Naive thymus-derived CD4-positive, alpha-beta T cell (primary cell): ENCODE data around the gene ANKH. TPM values are rescaled to one million over a fixed set of nuclear protein-coding genes. Genes with fewer than 3 reads are reported as not detected.

Source experiments
- ATAC-seq: fragments of 150-1000 bp; cut with Tn5 transposase; 2 replicates; pipeline ENCODE4 v1.10.0; 2021; ENCODE audit warnings: mild to moderate bottlenecking, moderate library complexity
- CTCF ChIA-PET: fragments of 350-600 bp; sonication (Branson Sonifier 250); formaldehyde crosslinking; loops from one replicate; lab custom pipeline; 2021; ENCODE audit warnings: antibody characterized with exemption; lab: Charles Lee
- POLR2A ChIA-PET: fragments of 350-600 bp; sonication (Branson Sonifier 250); formaldehyde crosslinking; loops from one replicate; lab custom pipeline; 2021; ENCODE audit warnings: antibody characterized with exemption, inconsistent platforms; lab: Charles Lee
- DNase-seq, 9 donors: peaks; one replicate each; pipeline versions ENCODE4 v3.0.0 to v3.0.0-alpha.2; 2020 to 2022; ENCODE audit warnings: mixed read lengths in 1 of 9
- H3K27ac ChIP-seq: one replicate; pipeline ENCODE4 v1.7.0; 2013; ENCODE audit warnings: mild to moderate bottlenecking, low read depth, low read length, moderate library complexity
- H3K27me3 ChIP-seq, 2 donors: one replicate each; pipeline ENCODE4 v1.7.0; 2013; ENCODE audit warnings: low read length in 2 of 2, mild to moderate bottlenecking in 2 of 2, moderate library complexity in 2 of 2; ENCODE audit not compliant: control insufficient read depth in 2 of 2, insufficient read depth in 2 of 2
- H3K36me3 ChIP-seq, 3 experiments: 1 replicate in 2 of 3; 2 replicates in 1 of 3; pipeline ENCODE4 v1.7.0; 2013; ENCODE audit warnings: low read length in 3 of 3, mild to moderate bottlenecking in 3 of 3, moderate library complexity in 1 of 3; ENCODE audit not compliant: insufficient read depth in 3 of 3, control insufficient read depth in 2 of 3
- H3K4me1 ChIP-seq, 2 donors: one replicate each; pipeline ENCODE4 v1.7.0; 2013; ENCODE audit warnings: low read length in 2 of 2, mild to moderate bottlenecking in 2 of 2, moderate library complexity in 1 of 2; ENCODE audit not compliant: control insufficient read depth in 2 of 2, insufficient read depth in 2 of 2
- H3K4me3 ChIP-seq: 2 replicates; pipeline ENCODE4 v1.7.0; 2013; ENCODE audit warnings: mild to moderate bottlenecking, low read length
- H3K9me3 ChIP-seq, 3 experiments: 1 replicate in 2 of 3; 2 replicates in 1 of 3; pipeline ENCODE4 v1.7.0; 2013; ENCODE audit warnings: low read length in 3 of 3; ENCODE audit not compliant: control insufficient read depth in 2 of 3
- H3K27ac Mint-ChIP-seq, 9 donors: one replicate each; pipeline ENCODE4 v1.8.0; 2020 to 2022; ENCODE audit warnings: mixed read lengths in 9 of 9, mild to moderate bottlenecking in 8 of 9, moderate library complexity in 5 of 9, inconsistent platforms in 2 of 9
- H3K27me3 Mint-ChIP-seq, 5 donors: one replicate each; pipeline ENCODE4 v1.8.0; 2021 to 2022; ENCODE audit warnings: mixed read lengths in 5 of 5, mild to moderate bottlenecking in 1 of 5
- H3K36me3 Mint-ChIP-seq, 5 donors: one replicate each; pipeline ENCODE4 v1.8.0; 2020 to 2022; ENCODE audit warnings: mixed read lengths in 5 of 5, mild to moderate bottlenecking in 3 of 5, inconsistent platforms in 1 of 5
- H3K4me1 Mint-ChIP-seq, 7 donors: one replicate each; pipeline ENCODE4 v1.8.0; 2020 to 2022; ENCODE audit warnings: mixed read lengths in 7 of 7, mild to moderate bottlenecking in 3 of 7, inconsistent platforms in 1 of 7
- H3K4me3 Mint-ChIP-seq, 10 donors: one replicate each; pipeline ENCODE4 v1.8.0; 2020 to 2022; ENCODE audit warnings: mild to moderate bottlenecking in 10 of 10, mixed read lengths in 10 of 10, moderate library complexity in 6 of 10, inconsistent platforms in 2 of 10
- H3K9me3 Mint-ChIP-seq, 11 donors: one replicate each; pipeline ENCODE4 v1.8.0; 2020 to 2022; ENCODE audit warnings: mixed read lengths in 11 of 11, mild to moderate bottlenecking in 4 of 11, inconsistent platforms in 1 of 11, moderate library complexity in 1 of 11
- intact Hi-C, 2 donors: fragments of 100-400 bp; cut with micrococcal nuclease; formaldehyde crosslinking; loops; one replicate each; pipeline ENCODE4 v1.15.1; 2023
- polyA plus RNA-seq, 2 donors: library from polyadenylated mRNA; unstranded; fragments of 300-500 nt; fragmentation: Illumina TruSeq; gene quantifications; one replicate each; pipeline ENCODE4 v1.2.3, GENCODE V29; 2021
- total RNA-seq, 6 experiments: library from RNA in 5 of 6; stranded (reverse) in 5 of 6; gene quantifications; 1 replicate in 5 of 6; 2 replicates in 1 of 6; pipeline ENCODE4 v1.2.3 and lab custom pipeline; 2021 to 2026

Gene ANKH
- total and polyA plus RNA-seq, 7 experiments from 2014 or later: 35.9 to 190 (median 69.5) TPM

- Histone ChIP-seq H3K4me3 (no peak overlapping the region), H3K4me1 (peaks cover 26 to 75% of the 10 kb centered on the region in 2 donors), H3K27ac (no peak overlapping the region), H3K27me3 (no peaks in the 10 kb centered on the region), H3K36me3 (peaks cover 0 to 7% (median 0%) of the 10 kb centered on the region in 3 experiments), H3K9me3 (no peaks in the 10 kb centered on the region)
- no peak for DNase-seq
- CTCF ChIA-PET: interaction anchor here (0.9 to 3.3 kb wide), 2 partner anchors 16 to 269 kb away, joined by 3 to 10 read pairs; no protein-coding TSS in a partner anchor
- intact Hi-C loops: loop anchor here (5.0 to 10.0 kb wide), 5 partner anchors 135 to 1945 kb away; partner anchors contain the start of genes RETREG1 (in 1 of the 2), TRIO (in 1 of the 2) and ZNF622 (in 1 of the 2)
- Mint-ChIP-seq H3K27ac (peak overlapping the region in 1 of 9 donors; percentile 65), H3K4me3 (peak overlapping the region in 1 of 10 donors; percentile 50), H3K9me3 (no peaks in the 10 kb centered on the region), H3K4me1 (peaks cover 54 to 90% (median 87%) of the 10 kb centered on the region in 7 donors), H3K27me3 (no peaks in the 10 kb centered on the region), H3K36me3 (peaks cover 0 to 18% (median 7%) of the 10 kb centered on the region in 5 donors)
- no peak for ATAC-seq
- POLR2A ChIA-PET: interaction anchor here (0.7 kb wide), 1 partner anchor 168 kb away, joined by 6 read pairs; no protein-coding TSS in a partner anchor
Observed at GRCh38 chr5:14669975-14670374, 201.6 kb downstream of the ANKH start.

DNA sequence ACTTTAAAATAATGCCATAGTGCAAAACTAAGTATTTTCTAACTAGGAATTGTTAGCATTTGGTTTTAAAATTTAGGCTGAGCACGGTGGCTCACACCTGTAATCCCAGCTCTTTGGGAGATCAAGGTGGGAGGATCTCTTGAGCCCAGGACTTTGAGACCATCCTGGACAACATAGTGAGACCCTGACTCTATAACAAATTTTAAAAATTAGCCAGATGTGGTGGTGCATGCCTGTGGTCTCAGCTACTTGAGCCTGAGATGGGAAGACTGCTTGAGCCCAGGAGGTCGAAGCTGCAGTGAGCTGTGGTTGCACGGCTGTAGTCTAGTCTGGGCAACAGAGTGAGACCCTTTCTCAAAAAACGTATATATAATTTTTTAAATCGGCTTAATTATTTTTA is 202.2 kb downstream of the ANKH start:
- no peak for ATAC-seq
- H3K27ac Mint-ChIP-seq: peak overlapping the region in 1 of 9 donors; percentile 11
- Histone ChIP-seq H3K27ac (no peak overlapping the region), H3K4me3 (no peak overlapping the region), H3K27me3 (no peaks in the 10 kb centered on the region), H3K4me1 (peaks cover 26 to 71% of the 10 kb centered on the region in 2 donors), H3K36me3 (peaks cover 0 to 7% (median 0%) of the 10 kb centered on the region in 3 experiments), H3K9me3 (no peaks in the 10 kb centered on the region)
- peaks cover 52 to 86% (median 81%) of the 10 kb centered on the region in 7 donors for H3K4me1 Mint-ChIP-seq
- ChIA-PET CTCF (interaction anchor here (0.5 to 3.3 kb wide), 3 partner anchors 17 to 268 kb away, joined by 3 to 10 read pairs (median 4); no protein-coding TSS in a partner anchor), POLR2A (no interaction called here)
- no peak overlapping the region for H3K4me3 Mint-ChIP-seq
- DNase-seq: no peak
- peaks cover 0 to 18% (median 7%) of the 10 kb centered on the region in 5 donors for H3K36me3 Mint-ChIP-seq
- intact Hi-C loops: loop anchor here (5.0 to 10.0 kb wide), 5 partner anchors 135 to 1945 kb away; partner anchors contain the start of genes RETREG1 (in 1 of the 2), TRIO (in 1 of the 2) and ZNF622 (in 1 of the 2)
- H3K9me3 Mint-ChIP-seq: no peaks in the 10 kb centered on the region
- H3K27me3 Mint-ChIP-seq: no peaks in the 10 kb centered on the region

GRCh38 chr5:14668181-14668591 is 203.4 kb downstream of the ANKH start:
- Histone ChIP-seq H3K27ac (no peak overlapping the region), H3K4me1 (peaks cover 28 to 72% of the 10 kb centered on the region in 2 donors), H3K9me3 (no peaks in the 10 kb centered on the region), H3K27me3 (no peaks in the 10 kb centered on the region), H3K36me3 (no peaks in the 10 kb centered on the region), H3K4me3 (peak overlapping the region; percentile 36)
- no peaks in the 10 kb centered on the region for H3K27me3 Mint-ChIP-seq
- peak overlapping the region in 8 of 9 donors; percentile 53 to 94 (median 84) for H3K27ac Mint-ChIP-seq
- peaks cover 54 to 83% (median 79%) of the 10 kb centered on the region in 7 donors for H3K4me1 Mint-ChIP-seq
- ChIA-PET CTCF (no interaction called here), POLR2A (interaction anchor here (0.9 to 1.1 kb wide), 2 partner anchors 16 to 41 kb away, joined by 3 read pairs; no protein-coding TSS in a partner anchor)
- ATAC-seq (no peak), DNase-seq (no peak)
- H3K36me3 Mint-ChIP-seq: peaks cover 0 to 17% (median 0%) of the 10 kb centered on the region in 5 donors
- H3K9me3 Mint-ChIP-seq: no peaks in the 10 kb centered on the region
- H3K4me3 Mint-ChIP-seq: peak overlapping the region in 8 of 10 donors; percentile 2 to 93 (median 66)
- intact Hi-C loops: loop anchor here (5.0 to 10.0 kb wide), 5 partner anchors 137 to 1947 kb away; partner anchors contain the start of genes RETREG1 (in 1 of the 2), TRIO (in 1 of the 2) and ZNF622 (in 1 of the 2)

DNA sequence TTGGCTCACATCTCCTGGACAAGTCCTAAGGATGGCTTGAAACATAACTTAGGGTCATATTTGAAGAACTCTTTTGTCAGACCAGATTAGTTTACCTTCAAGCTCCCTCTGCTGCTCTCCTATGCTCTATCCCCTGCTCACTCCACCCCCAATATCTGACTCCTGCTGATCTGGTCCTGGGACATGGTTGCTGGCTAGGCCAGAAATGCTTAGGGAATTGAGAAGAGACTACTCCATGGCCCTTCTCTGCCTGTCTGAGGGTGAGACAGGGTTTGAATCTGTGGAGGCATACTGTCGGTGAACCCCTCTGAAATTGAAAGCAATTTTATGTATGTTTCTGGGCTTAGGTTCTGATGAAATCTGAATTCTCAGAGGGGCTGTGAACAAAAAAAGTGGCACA is 203.8 kb downstream of the ANKH start:
- ChIA-PET CTCF (interaction anchor here (1.3 to 1.4 kb wide), 2 partner anchors 16 to 19 kb away, joined by 3 to 6 read pairs; no protein-coding TSS in a partner anchor), POLR2A (interaction anchor here (1.1 to 1.8 kb wide), 2 partner anchors 10 to 17 kb away, joined by 3 to 9 read pairs; no protein-coding TSS in a partner anchor)
- H3K4me3 Mint-ChIP-seq: peak overlapping the region; percentile 6 to 93 (median 66)
- Histone ChIP-seq H3K4me3 (peak overlapping the region; percentile 36), H3K9me3 (no peaks in the 10 kb centered on the region), H3K4me1 (peaks cover 32 to 68% of the 10 kb centered on the region in 2 donors), H3K27me3 (no peaks in the 10 kb centered on the region), H3K36me3 (no peaks in the 10 kb centered on the region), H3K27ac (no peak overlapping the region)
- H3K27me3 Mint-ChIP-seq: no peaks in the 10 kb centered on the region
- ATAC-seq (no peak), DNase-seq (no peak)
- H3K36me3 Mint-ChIP-seq: peaks cover 0 to 17% (median 0%) of the 10 kb centered on the region in 5 donors
- peak overlapping the region; percentile 51 to 94 (median 83) for H3K27ac Mint-ChIP-seq
- intact Hi-C loops: loop anchor here (2.0 to 10.0 kb wide), 6 partner anchors 17 to 1947 kb away; partner anchors contain the start of genes RETREG1 (in 1 of the 2), TRIO (in 1 of the 2) and ZNF622 (in 1 of the 2)
- H3K9me3 Mint-ChIP-seq: no peaks in the 10 kb centered on the region
- H3K4me1 Mint-ChIP-seq: peaks cover 54 to 83% (median 79%) of the 10 kb centered on the region in 7 donors

GRCh38 chr5:14667290-14667689 is 204.3 kb downstream of the ANKH start:
- peaks cover 0 to 22% (median 0%) of the 10 kb centered on the region in 5 donors for H3K36me3 Mint-ChIP-seq

GRCh38 chr5:14666357-14666756 is 205.2 kb downstream of the ANKH start:
- H3K27ac Mint-ChIP-seq: peak overlapping the region; percentile 80 to 98 (median 92)
- CTCF ChIA-PET: interaction anchor here (0.6 to 1.7 kb wide), 4 partner anchors 9 to 72 kb away, joined by 3 to 6 read pairs (median 4); no protein-coding TSS in a partner anchor
- POLR2A ChIA-PET: interaction anchor here (0.8 to 1.8 kb wide), 5 partner anchors 9 to 338 kb away, joined by 3 to 9 read pairs (median 4); no protein-coding TSS in a partner anchor
- intact Hi-C loops: loop anchor here (1.0 to 10.0 kb wide), 7 partner anchors 9 to 1948 kb away; partner anchors contain the start of genes RETREG1 (in 1 of the 2), TRIO (in 1 of the 2) and ZNF622 (in 1 of the 2)
- H3K27me3 ChIP-seq: no peaks in the 10 kb centered on the region
- ATAC-seq: no peak
- peaks cover 40 to 78% (median 73%) of the 10 kb centered on the region in 7 donors for H3K4me1 Mint-ChIP-seq
- no peaks in the 10 kb centered on the region for H3K9me3 ChIP-seq
- H3K27me3 Mint-ChIP-seq: no peaks in the 10 kb centered on the region
- H3K36me3 ChIP-seq: no peaks in the 10 kb centered on the region
- H3K4me3 ChIP-seq: peak overlapping the region; percentile 65
- H3K27ac ChIP-seq: peak overlapping the region; percentile 79
- H3K4me3 Mint-ChIP-seq: peak overlapping the region; percentile 87 to 97 (median 94)
- peaks cover 34 to 54% of the 10 kb centered on the region in 2 donors for H3K4me1 ChIP-seq
- DNase-seq: no peak
- H3K9me3 Mint-ChIP-seq: no peaks in the 10 kb centered on the region
- H3K36me3 Mint-ChIP-seq: peaks cover 0 to 24% (median 0%) of the 10 kb centered on the region in 5 donors

More at GRCh38 chr5:14667290-14667689, 204.3 kb downstream of the ANKH start:
- CTCF ChIA-PET: interaction anchor here (0.6 to 1.7 kb wide), 6 partner anchors 8 to 75 kb away, joined by 3 to 6 read pairs (median 3); no protein-coding TSS in a partner anchor
- Histone ChIP-seq H3K27ac (peak overlapping the region; percentile 79), H3K4me1 (peaks cover 34 to 63% of the 10 kb centered on the region in 2 donors), H3K36me3 (no peaks in the 10 kb centered on the region), H3K27me3 (no peaks in the 10 kb centered on the region), H3K4me3 (peak overlapping the region; percentile 65), H3K9me3 (no peaks in the 10 kb centered on the region)
- H3K4me3 Mint-ChIP-seq: peak overlapping the region; percentile 6 to 96 (median 66)
- DNase-seq (no peak), ATAC-seq (no peak)
- H3K9me3 Mint-ChIP-seq: no peaks in the 10 kb centered on the region
- H3K4me1 Mint-ChIP-seq: peaks cover 50 to 83% (median 79%) of the 10 kb centered on the region in 7 donors
- POLR2A ChIA-PET: interaction anchor here (1.1 to 1.8 kb wide), 3 partner anchors 8 to 17 kb away, joined by 3 to 9 read pairs (median 8); no protein-coding TSS in a partner anchor
- intact Hi-C loops: loop anchor here (2.0 to 10.0 kb wide), 6 partner anchors 18 to 1948 kb away; partner anchors contain the start of genes RETREG1 (in 1 of the 2), TRIO (in 1 of the 2) and ZNF622 (in 1 of the 2)
- peak overlapping the region in 8 of 9 donors; percentile 51 to 94 (median 82) for H3K27ac Mint-ChIP-seq
- no peaks in the 10 kb centered on the region for H3K27me3 Mint-ChIP-seq
